Osteocyte (in vitro differentiated cells): Measurements from ENCODE around the gene TEDC2. TPM values are rescaled to one million over a fixed set of nuclear protein-coding genes. Genes with fewer than 3 reads are reported as not detected.

ENCODE experiments used
- DNase-seq: peaks from one replicate; pipeline ENCODE4 v3.0.0; 2021; ENCODE audit warnings: mixed read lengths; ENCODE audit not compliant: unreplicated experiment; ENCODE audit errors: extremely low spot score
- H3K27ac Mint-ChIP-seq: one replicate; pipeline ENCODE4 v1.8.0; 2021; ENCODE audit warnings: mild to moderate bottlenecking, mixed read lengths; ENCODE audit not compliant: unreplicated experiment
- H3K27me3 Mint-ChIP-seq: one replicate; pipeline ENCODE4 v1.8.0; 2021; ENCODE audit warnings: mixed read lengths; ENCODE audit not compliant: unreplicated experiment
- H3K36me3 Mint-ChIP-seq: one replicate; pipeline ENCODE4 v1.8.0; 2021; ENCODE audit warnings: mixed read lengths; ENCODE audit not compliant: unreplicated experiment
- H3K4me1 Mint-ChIP-seq: one replicate; pipeline ENCODE4 v1.8.0; 2021; ENCODE audit warnings: mixed read lengths; ENCODE audit not compliant: unreplicated experiment
- H3K4me3 Mint-ChIP-seq: one replicate; pipeline ENCODE4 v1.8.0; 2021; ENCODE audit warnings: mild to moderate bottlenecking, moderate library complexity, mixed read lengths; ENCODE audit not compliant: unreplicated experiment
- H3K9me3 Mint-ChIP-seq: one replicate; pipeline ENCODE4 v1.8.0; 2021; ENCODE audit warnings: mixed read lengths; ENCODE audit not compliant: unreplicated experiment
- CTCF ChIP-seq: fragments of 200-600 bp; sonication (generic); IDR thresholded peaks from 2 replicates; pipeline ENCODE4 v1.5.0; 2021; ENCODE audit warnings: antibody characterized with exemption, mild to moderate bottlenecking, moderate library complexity
- total RNA-seq: library from RNA; stranded (reverse); gene quantifications from 2 replicates; pipeline ENCODE4 v1.2.1, GENCODE V29; 2021

The TEDC2 gene
- total RNA-seq, 1 donor from 2014 or later = 4.4 TPM

- peaks cover 5% of the 10 kb centered on the region for H3K4me1 Mint-ChIP-seq
- H3K27ac Mint-ChIP-seq = no peak overlapping the region
- H3K36me3 Mint-ChIP-seq = peaks cover 9% of the 10 kb centered on the region
- H3K9me3 Mint-ChIP-seq = no peaks in the 10 kb centered on the region
- H3K4me3 Mint-ChIP-seq = no peak overlapping the region
- no peaks in the 10 kb centered on the region for H3K27me3 Mint-ChIP-seq
- no peak for TF ChIP-seq CTCF
- no peak for DNase-seq
Observed at GRCh38 chr16:2496223-2497115, 36.6 kb downstream of the TEDC2 start.

GRCh38 chr16:2497116-2497630, 37.3 kb downstream of the TEDC2 start:
- Mint-ChIP-seq H3K4me3 (no peak overlapping the region), H3K36me3 (peaks cover 9% of the 10 kb centered on the region)
- TF ChIP-seq CTCF = no peak

GRCh38 chr16:2497695-2498484, 38.0 kb downstream of the TEDC2 start:
- no peak overlapping the region for H3K4me3 Mint-ChIP-seq
- peaks cover 17% of the 10 kb centered on the region for H3K4me1 Mint-ChIP-seq
- no peak overlapping the region for H3K27ac Mint-ChIP-seq
- H3K36me3 Mint-ChIP-seq = peaks cover 9% of the 10 kb centered on the region
- H3K9me3 Mint-ChIP-seq = no peaks in the 10 kb centered on the region
- H3K27me3 Mint-ChIP-seq = no peaks in the 10 kb centered on the region
- TF ChIP-seq CTCF = no peak
- DNase-seq = no peak

More at GRCh38 chr16:2497116-2497630, 37.3 kb downstream of the TEDC2 start:
- Mint-ChIP-seq H3K4me1 (peaks cover 11% of the 10 kb centered on the region), H3K27ac (no peak overlapping the region), H3K27me3 (no peaks in the 10 kb centered on the region), H3K9me3 (no peaks in the 10 kb centered on the region)
- no peak for DNase-seq

GRCh38 chr16:2498531-2499253, 38.8 kb downstream of the TEDC2 start:
- Mint-ChIP-seq H3K27me3 (no peaks in the 10 kb centered on the region), H3K4me1 (peaks cover 18% of the 10 kb centered on the region), H3K4me3 (no peak overlapping the region), H3K27ac (no peak overlapping the region), H3K36me3 (peaks cover 9% of the 10 kb centered on the region), H3K9me3 (no peaks in the 10 kb centered on the region)
- no peak for TF ChIP-seq CTCF
- no peak for DNase-seq
